ENCODE data around the gene SERPING1. TPM values are rescaled to one million over a fixed set of nuclear protein-coding genes. Genes with fewer than 3 reads are reported as not detected.

Gene SERPING1
- total and polyA plus RNA-seq, 2 donors (not counting 1 experiment from before 2014, with no cell fraction given), result not detected

DNA sequence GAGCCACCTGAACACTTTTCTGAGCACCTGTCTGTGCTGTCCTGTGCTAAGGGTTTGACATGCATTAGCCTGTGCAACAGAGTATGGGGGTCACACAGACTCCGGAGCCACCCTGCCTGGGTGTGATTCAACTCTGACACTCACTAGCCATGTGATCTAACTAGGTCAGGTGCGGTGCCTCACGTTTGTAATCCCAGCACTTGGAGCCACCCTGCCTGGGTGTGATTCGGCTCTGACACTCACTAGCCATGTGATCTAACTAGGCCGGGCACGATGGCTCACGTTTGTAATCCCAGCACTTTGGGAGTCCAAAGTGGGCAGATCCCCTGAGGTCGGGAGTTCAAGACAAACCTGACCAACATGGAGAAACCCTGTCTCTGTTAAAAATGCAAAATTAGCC, 41.4 kb upstream of the SERPING1 start:
- no peak overlapping the region for H3K27ac Mint-ChIP-seq
- TF ChIP-seq CTCF (IDR thresholded peaks at IDR 0.05), result no peak
- no peak for TF ChIP-seq EZH2 (IDR thresholded peaks at IDR 0.05; ENCODE audit: borderline replicate concordance, insufficient read depth, low read depth, low read length, poor library complexity, severe bottlenecking)
- ATAC-seq (ENCODE audit: low read depth) (no peak), DNase-seq (no peak)
- Histone ChIP-seq H3K4me2 (replicated peaks; ENCODE audit: low read depth, low read length, poor library complexity, severe bottlenecking) (no peak overlapping the region), H3K4me3 (ENCODE audit: control extremely low read depth in 1 of 5, extremely low read depth in 1 of 5, insufficient read depth in 1 of 5, low read depth in 2 of 5, low read length in 4 of 5) (no peak overlapping the region), H3K9ac (ENCODE audit: low read length) (no peak overlapping the region), H3K27ac (ENCODE audit: low read length in 2 of 2) (no peak overlapping the region), H4K20me1 (ENCODE audit: control insufficient read depth, insufficient read depth, low read length, poor library complexity, severe bottlenecking) (peaks cover 44% of the 10 kb centered on the region), H3K4me1 (ENCODE audit: control insufficient read depth in 2 of 2, insufficient read depth in 2 of 2, low read length in 2 of 2) (no peaks in the 10 kb centered on the region), H3K9me3 (ENCODE audit: control extremely low read depth in 1 of 3, control insufficient read depth in 2 of 3, insufficient read depth in 1 of 3, low read length in 2 of 3) (no peaks in the 10 kb centered on the region), H2AFZ (ENCODE audit: insufficient read depth, low read depth, low read length, poor library complexity, severe bottlenecking) (no peak overlapping the region), H3K79me2 (ENCODE audit: control insufficient read depth, insufficient read depth, low read length) (peaks cover 30% of the 10 kb centered on the region), H3K36me3 (replicated peaks in 1 of 2; ENCODE audit: control extremely low read depth in 1 of 2, control insufficient read depth in 1 of 2, extremely low read depth in 1 of 2, insufficient read depth in 2 of 2, low read length in 1 of 2) (peaks cover 2 to 87% of the 10 kb centered on the region in 2 experiments), H3K27me3 (replicated peaks in 1 of 4; ENCODE audit: control extremely low read depth in 1 of 4, control insufficient read depth in 3 of 4, insufficient read depth in 4 of 4, low read length in 3 of 4) (no peaks in the 10 kb centered on the region)
- H3K4me3 Mint-ChIP-seq, result no peak overlapping the region
- ChIA-PET CTCF (interaction anchor here (1.5 kb wide), 1 partner anchor 12 kb away, joined by 5 read pairs; the partner anchor contains the start of gene UBE2L6), POLR2A (no interaction called here)
- peaks cover under 1% of the 10 kb centered on the region for H3K4me1 Mint-ChIP-seq
- no peaks in the 10 kb centered on the region for H3K9me3 Mint-ChIP-seq (ENCODE audit: insufficient read depth)
- WGBS (ENCODE audit: insufficient coverage), result 93% methylated on average over 7 of the region's 8 CpGs
- H3K27me3 Mint-ChIP-seq, result no peaks in the 10 kb centered on the region
- intact Hi-C loops (cut with micrococcal nuclease), result no loop called here

GRCh38 chr11:57560146-57560545, 37.3 kb upstream of the SERPING1 start:
- POLR2A ChIA-PET, result no interaction called here
- peaks cover 2 to 66% of the 10 kb centered on the region in 2 experiments for H3K36me3 ChIP-seq (replicated peaks in 1 of 2; ENCODE audit: control extremely low read depth in 1 of 2, control insufficient read depth in 1 of 2, extremely low read depth in 1 of 2, insufficient read depth in 2 of 2, low read length in 1 of 2)
- WGBS (ENCODE audit: insufficient coverage), result 100% methylated on average over 2 of the region's 4 CpGs
- peaks cover 71% of the 10 kb centered on the region for H3K79me2 ChIP-seq (ENCODE audit: control insufficient read depth, insufficient read depth, low read length)
- H3K9me3 ChIP-seq (ENCODE audit: control extremely low read depth in 1 of 3, control insufficient read depth in 2 of 3, insufficient read depth in 1 of 3, low read length in 2 of 3), result no peaks in the 10 kb centered on the region
- no peak for TF ChIP-seq CTCF (IDR thresholded peaks at IDR 0.05)
- no peak for TF ChIP-seq EZH2 (IDR thresholded peaks at IDR 0.05; ENCODE audit: borderline replicate concordance, insufficient read depth, low read depth, low read length, poor library complexity, severe bottlenecking)
- peaks cover 53% of the 10 kb centered on the region for H4K20me1 ChIP-seq (ENCODE audit: control insufficient read depth, insufficient read depth, low read length, poor library complexity, severe bottlenecking)
- H2AFZ ChIP-seq (ENCODE audit: insufficient read depth, low read depth, low read length, poor library complexity, severe bottlenecking), result no peak overlapping the region
- H3K4me1 ChIP-seq (ENCODE audit: control insufficient read depth in 2 of 2, insufficient read depth in 2 of 2, low read length in 2 of 2), result peaks cover under 1 to 5% of the 10 kb centered on the region in 2 donors
- peaks cover 23% of the 10 kb centered on the region for H3K4me1 Mint-ChIP-seq
- DNase-seq (no peak), ATAC-seq (ENCODE audit: low read depth) (no peak)
- no peak overlapping the region for H3K4me3 Mint-ChIP-seq
- H3K9me3 Mint-ChIP-seq (ENCODE audit: insufficient read depth), result no peaks in the 10 kb centered on the region
- H3K27me3 Mint-ChIP-seq, result no peaks in the 10 kb centered on the region
- no peak overlapping the region for H3K9ac ChIP-seq (ENCODE audit: low read length)
- intact Hi-C loops (cut with micrococcal nuclease), result no loop called here
- H3K27me3 ChIP-seq (replicated peaks in 1 of 4; ENCODE audit: control extremely low read depth in 1 of 4, control insufficient read depth in 3 of 4, insufficient read depth in 4 of 4, low read length in 3 of 4), result no peaks in the 10 kb centered on the region
- H3K27ac Mint-ChIP-seq, result no peak overlapping the region
- H3K27ac ChIP-seq (ENCODE audit: low read length in 2 of 2), result no peak overlapping the region
- no peak overlapping the region for H3K4me3 ChIP-seq (ENCODE audit: control extremely low read depth in 1 of 5, extremely low read depth in 1 of 5, insufficient read depth in 1 of 5, low read depth in 2 of 5, low read length in 4 of 5)
- no peak overlapping the region for H3K4me2 ChIP-seq (replicated peaks; ENCODE audit: low read depth, low read length, poor library complexity, severe bottlenecking)
- CTCF ChIA-PET, result interaction anchor here (0.7 to 3.0 kb wide), 2 partner anchors 8 to 103 kb away, joined by 4 to 12 read pairs; partner anchors contain the start of gene UBE2L6
